Mesenchymal stem cell (in vitro differentiated cells and primary cell): ENCODE data around the gene MALRD1.
A peak's percentile ranks its signal among the peaks of the same experiment; 100 is the strongest.

Source experiments
- DNase-seq: peaks from one replicate; pipeline ENCODE4 v3.0.0-alpha.2; 2013
- H2AFZ ChIP-seq: one replicate; pipeline ENCODE4 v1.6.1; 2013; ENCODE audit warnings: low read depth, mild to moderate bottlenecking, control low read depth, inconsistent platforms, low read length, moderate library complexity
- H2AK5ac ChIP-seq: 2 replicates; pipeline ENCODE4 v1.6.1; 2013; ENCODE audit warnings: low read length, moderate library complexity, mild to moderate bottlenecking, inconsistent platforms; ENCODE audit not compliant: severe bottlenecking
- H2BK120ac ChIP-seq: one replicate; pipeline ENCODE4 v1.6.1; 2013; ENCODE audit warnings: low read depth, mild to moderate bottlenecking, inconsistent platforms, low read length, moderate library complexity
- H2BK12ac ChIP-seq, 2 experiments: one replicate each; pipeline ENCODE4 v1.6.1; 2013; ENCODE audit warnings: inconsistent platforms in 2 of 2, low read length in 2 of 2, mild to moderate bottlenecking in 2 of 2, moderate library complexity in 2 of 2, control low read depth in 1 of 2
- H2BK15ac ChIP-seq: one replicate; pipeline ENCODE4 v1.6.1; 2013; ENCODE audit warnings: mild to moderate bottlenecking, low read depth, inconsistent platforms; ENCODE audit not compliant: poor library complexity, severe bottlenecking
- H2BK5ac ChIP-seq: 2 replicates; pipeline ENCODE4 v1.6.1; 2013; ENCODE audit warnings: low read depth, mild to moderate bottlenecking, low read length, control low read depth, inconsistent platforms; ENCODE audit not compliant: poor library complexity, severe bottlenecking
- H3K14ac ChIP-seq, 2 experiments: one replicate each; pipeline ENCODE4 v1.6.1; 2013; ENCODE audit warnings: inconsistent platforms in 2 of 2, low read length in 2 of 2, control low read depth in 1 of 2, mild to moderate bottlenecking in 1 of 2, moderate library complexity in 1 of 2
- H3K18ac ChIP-seq, 2 experiments: one replicate each; pipeline ENCODE4 v1.6.1; 2013; ENCODE audit warnings: inconsistent platforms in 2 of 2, low read length in 2 of 2, control low read depth in 1 of 2, low read depth in 1 of 2, mild to moderate bottlenecking in 1 of 2
- H3K23ac ChIP-seq, 2 experiments: one replicate each; pipeline ENCODE4 v1.6.1; 2013; ENCODE audit warnings: inconsistent platforms in 2 of 2, low read length in 2 of 2, mild to moderate bottlenecking in 2 of 2, moderate library complexity in 2 of 2, control low read depth in 1 of 2
- H3K27ac ChIP-seq: 2 replicates; pipeline ENCODE4 v1.5.1; 2013; ENCODE audit warnings: mild to moderate bottlenecking, moderate library complexity, low read length, control low read depth, inconsistent platforms; ENCODE audit not compliant: poor library complexity, severe bottlenecking
- H3K27me3 ChIP-seq, 2 experiments: 2 replicates each; pipeline versions ENCODE4 v1.6.1 to v1.7.0; 2013; ENCODE audit warnings: low read length in 2 of 2, mild to moderate bottlenecking in 2 of 2, moderate library complexity in 2 of 2, control low read depth in 1 of 2, inconsistent platforms in 1 of 2; ENCODE audit not compliant: control insufficient read depth in 1 of 2, insufficient read depth in 1 of 2
- H3K36me3 ChIP-seq, 2 experiments: 2 replicates each; pipeline versions ENCODE4 v1.6.1 to v1.7.0; 2013; ENCODE audit warnings: low read length in 2 of 2, control low read depth in 1 of 2, inconsistent platforms in 1 of 2, low read depth in 1 of 2, mild to moderate bottlenecking in 1 of 2; ENCODE audit not compliant: insufficient read depth in 2 of 2, control insufficient read depth in 1 of 2
- H3K4ac ChIP-seq, 2 experiments: one replicate each; pipeline ENCODE4 v1.6.1; 2013; ENCODE audit warnings: inconsistent platforms in 2 of 2, low read length in 2 of 2, mild to moderate bottlenecking in 2 of 2, moderate library complexity in 2 of 2, control low read depth in 1 of 2, low read depth in 1 of 2
- H3K4me1 ChIP-seq: 2 replicates; pipeline ENCODE4 v1.6.1; 2013; ENCODE audit warnings: low read depth, low read length, control low read depth; ENCODE audit not compliant: control insufficient read depth, insufficient read depth
- H3K4me2 ChIP-seq: 2 replicates; pipeline ENCODE4 v1.6.1; 2013; ENCODE audit warnings: low read length, mild to moderate bottlenecking, inconsistent platforms; ENCODE audit not compliant: poor library complexity, severe bottlenecking
- H3K4me3 ChIP-seq, 2 experiments: 2 replicates each; pipeline versions ENCODE4 v1.5.1 to v1.7.0; 2013; ENCODE audit warnings: low read length in 2 of 2, mild to moderate bottlenecking in 2 of 2, control low read depth in 1 of 2, low read depth in 1 of 2; ENCODE audit not compliant: insufficient read depth in 1 of 2
- H3K79me1 ChIP-seq: replicated peaks from 2 replicates; pipeline ENCODE4 v1.6.1; 2013; ENCODE audit warnings: mild to moderate bottlenecking, control low read depth, low read length, inconsistent platforms; ENCODE audit not compliant: poor library complexity, severe bottlenecking
- H3K9ac ChIP-seq: 2 replicates; pipeline ENCODE4 v1.7.0; 2013; ENCODE audit warnings: mild to moderate bottlenecking, low read length, moderate library complexity
- H3K9me3 ChIP-seq: 2 replicates; pipeline ENCODE4 v1.7.0; 2013; ENCODE audit warnings: mild to moderate bottlenecking, low read length; ENCODE audit not compliant: control insufficient read depth
- H4K8ac ChIP-seq: one replicate; pipeline ENCODE4 v1.6.1; 2013; ENCODE audit warnings: inconsistent platforms, mild to moderate bottlenecking, low read length, moderate library complexity
- H4K91ac ChIP-seq: one replicate; pipeline ENCODE4 v1.6.1; 2013; ENCODE audit warnings: mild to moderate bottlenecking, low read length, inconsistent platforms
- WGBS: methylation state at CpG from one replicate; pipeline ENCODE4 v1.1.7; 2013; ENCODE audit warnings: mixed read lengths; 5-methylcytosine and 5-hydroxymethylcytosine counted together

MALRD1 gene

DNA sequence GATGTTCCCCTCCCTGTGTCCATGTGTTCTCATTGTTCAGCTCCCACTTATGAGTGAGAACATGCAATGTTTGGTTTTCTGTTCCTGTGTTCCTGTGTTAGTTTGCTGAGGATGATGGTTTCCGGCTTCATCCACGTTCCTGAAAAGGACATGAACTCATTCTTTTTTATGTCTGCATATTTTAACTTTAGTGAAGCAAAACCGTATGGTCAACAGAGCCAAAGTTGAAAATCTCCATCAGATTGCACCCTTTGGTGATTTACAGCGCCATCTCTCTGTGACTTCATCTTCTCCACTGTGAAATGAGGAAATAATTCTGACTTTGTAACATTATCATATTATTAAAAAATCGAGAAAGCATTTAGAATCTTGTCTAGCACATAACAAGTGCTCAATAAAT, 635.4 kb downstream of the MALRD1 start:
- no peaks in the 10 kb centered on the region for H3K79me1 ChIP-seq
- H3K9me3 ChIP-seq: peaks cover 10% of the 10 kb centered on the region
- H3K4me2 ChIP-seq: no peak overlapping the region
- H3K4ac ChIP-seq: no peak overlapping the region
- no peaks in the 10 kb centered on the region for H3K36me3 ChIP-seq
- H3K14ac ChIP-seq: no peak overlapping the region
- WGBS: 100% methylated on average over 3 of the region's 5 CpGs
- H2BK12ac ChIP-seq: no peak overlapping the region
- no peak overlapping the region for H2AK5ac ChIP-seq
- no peak overlapping the region for H4K91ac ChIP-seq
- no peak overlapping the region for H2BK15ac ChIP-seq
- H3K4me3 ChIP-seq: no peak overlapping the region
- no peak overlapping the region for H2AFZ ChIP-seq
- no peak overlapping the region for H3K23ac ChIP-seq
- peaks cover 4% of the 10 kb centered on the region for H3K4me1 ChIP-seq
- H3K18ac ChIP-seq: no peak overlapping the region
- no peak overlapping the region for H3K9ac ChIP-seq
- no peak for DNase-seq
- no peak overlapping the region for H2BK5ac ChIP-seq
- peak overlapping the region; percentile 55 for H3K27ac ChIP-seq
- H2BK120ac ChIP-seq: no peak overlapping the region
- no peaks in the 10 kb centered on the region for H3K27me3 ChIP-seq
- no peak overlapping the region for H4K8ac ChIP-seq

GRCh38 chr10:19688344-19688743, 639.7 kb downstream of the MALRD1 start:
- Histone ChIP-seq H3K27ac (no peak overlapping the region), H3K23ac (no peak overlapping the region), H2BK5ac (no peak overlapping the region), H2BK120ac (no peak overlapping the region), H3K4ac (no peak overlapping the region), H3K27me3 (no peaks in the 10 kb centered on the region), H3K36me3 (no peaks in the 10 kb centered on the region), H3K9me3 (peaks cover 11% of the 10 kb centered on the region), H3K4me3 (no peak overlapping the region), H3K14ac (no peak overlapping the region), H4K91ac (no peak overlapping the region), H2BK12ac (no peak overlapping the region), H2AFZ (no peak overlapping the region), H3K9ac (no peak overlapping the region), H2AK5ac (no peak overlapping the region), H4K8ac (no peak overlapping the region), H3K79me1 (no peaks in the 10 kb centered on the region), H3K4me1 (peaks cover 3% of the 10 kb centered on the region), H3K18ac (no peak overlapping the region), H2BK15ac (no peak overlapping the region), H3K4me2 (no peak overlapping the region)
- no peak for DNase-seq
- 98% methylated on average over 3 of the region's 3 CpGs for WGBS

GRCh38 chr10:19689231-19689630, 640.6 kb downstream of the MALRD1 start:
- no peak overlapping the region for H3K27ac ChIP-seq
- H3K23ac ChIP-seq: no peak overlapping the region
- H3K27me3 ChIP-seq: no peaks in the 10 kb centered on the region
- no peak overlapping the region for H2BK5ac ChIP-seq
- DNase-seq: no peak
- no peak overlapping the region for H2BK120ac ChIP-seq
- peaks cover 1% of the 10 kb centered on the region for H3K4me1 ChIP-seq
- H3K9ac ChIP-seq: no peak overlapping the region
- no peak overlapping the region for H2AK5ac ChIP-seq
- H4K91ac ChIP-seq: no peak overlapping the region
- no peak overlapping the region for H2AFZ ChIP-seq
- H3K79me1 ChIP-seq: no peaks in the 10 kb centered on the region
- H3K4me3 ChIP-seq: no peak overlapping the region
- peaks cover 11% of the 10 kb centered on the region for H3K9me3 ChIP-seq
- H2BK12ac ChIP-seq: no peak overlapping the region
- H3K36me3 ChIP-seq: no peaks in the 10 kb centered on the region
- H2BK15ac ChIP-seq: no peak overlapping the region
- no peak overlapping the region for H3K14ac ChIP-seq
- H3K18ac ChIP-seq: no peak overlapping the region
- WGBS: 100% methylated on average over 1 of the region's 3 CpGs
- no peak overlapping the region for H3K4me2 ChIP-seq
- H3K4ac ChIP-seq: no peak overlapping the region
- H4K8ac ChIP-seq: no peak overlapping the region

GRCh38 chr10:19699299-19699698, 650.7 kb downstream of the MALRD1 start:
- no peaks in the 10 kb centered on the region for H3K79me1 ChIP-seq
- H4K91ac ChIP-seq: no peak overlapping the region
- H2BK5ac ChIP-seq: no peak overlapping the region
- no peak overlapping the region for H4K8ac ChIP-seq
- no peaks in the 10 kb centered on the region for H3K27me3 ChIP-seq
- H3K4ac ChIP-seq: no peak overlapping the region
- H2AFZ ChIP-seq: no peak overlapping the region
- peaks cover 2% of the 10 kb centered on the region for H3K9me3 ChIP-seq
- no peak overlapping the region for H3K9ac ChIP-seq
- no peak overlapping the region for H2BK15ac ChIP-seq
- no peak overlapping the region for H3K23ac ChIP-seq
- 77% methylated on average over 3 of the region's 3 CpGs for WGBS
- H3K18ac ChIP-seq: no peak overlapping the region
- H3K4me1 ChIP-seq: no peaks in the 10 kb centered on the region
- no peak overlapping the region for H3K27ac ChIP-seq
- no peak overlapping the region for H2BK120ac ChIP-seq
- no peak overlapping the region for H2AK5ac ChIP-seq
- no peak for DNase-seq
- no peak overlapping the region for H3K4me2 ChIP-seq
- H3K36me3 ChIP-seq: no peaks in the 10 kb centered on the region
- no peak overlapping the region for H3K4me3 ChIP-seq
- no peak overlapping the region for H2BK12ac ChIP-seq
- peak overlapping the region in 1 of 2 experiments; percentile 12 for H3K14ac ChIP-seq
